Measurements from ENCODE around the gene PARD3. TPM values are rescaled to one million over a fixed set of nuclear protein-coding genes. Genes with fewer than 3 reads are reported as not detected.

The PARD3 gene
- total RNA-seq, 4 donors from 2014 or later: 27.3 to 65.3 (median 55.6) TPM

- TF ChIP-seq POLR2AphosphoS5 (IDR thresholded peaks at IDR 0.05) (no peak), POLR2A (IDR thresholded peaks at IDR 0.05) (no peak), EP300 (IDR thresholded peaks at IDR 0.05; ENCODE audit: low read depth) (no peak)
- TF ChIP-seq, protein P1, sequence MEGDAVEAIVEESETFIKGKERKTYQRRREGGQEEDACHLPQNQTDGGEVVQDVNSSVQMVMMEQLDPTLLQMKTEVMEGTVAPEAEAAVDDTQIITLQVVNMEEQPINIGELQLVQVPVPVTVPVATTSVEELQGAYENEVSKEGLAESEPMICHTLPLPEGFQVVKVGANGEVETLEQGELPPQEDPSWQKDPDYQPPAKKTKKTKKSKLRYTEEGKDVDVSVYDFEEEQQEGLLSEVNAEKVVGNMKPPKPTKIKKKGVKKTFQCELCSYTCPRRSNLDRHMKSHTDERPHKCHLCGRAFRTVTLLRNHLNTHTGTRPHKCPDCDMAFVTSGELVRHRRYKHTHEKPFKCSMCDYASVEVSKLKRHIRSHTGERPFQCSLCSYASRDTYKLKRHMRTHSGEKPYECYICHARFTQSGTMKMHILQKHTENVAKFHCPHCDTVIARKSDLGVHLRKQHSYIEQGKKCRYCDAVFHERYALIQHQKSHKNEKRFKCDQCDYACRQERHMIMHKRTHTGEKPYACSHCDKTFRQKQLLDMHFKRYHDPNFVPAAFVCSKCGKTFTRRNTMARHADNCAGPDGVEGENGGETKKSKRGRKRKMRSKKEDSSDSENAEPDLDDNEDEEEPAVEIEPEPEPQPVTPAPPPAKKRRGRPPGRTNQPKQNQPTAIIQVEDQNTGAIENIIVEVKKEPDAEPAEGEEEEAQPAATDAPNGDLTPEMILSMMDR (IDR thresholded peaks at IDR 0.05): no peak
- Histone ChIP-seq H3K27ac (no peak overlapping the region), H3K9me3 (no peaks in the 10 kb centered on the region), H3K36me3 (no peaks in the 10 kb centered on the region), H3K4me3 (no peak overlapping the region), H3K4me1 (peaks cover 0 to 4% (median 0%) of the 10 kb centered on the region in 4 donors), H3K27me3 (no peaks in the 10 kb centered on the region)
- 78 to 80% methylated on average over 3 of the region's 3 CpGs for WGBS, 2 donors (ENCODE audit: low coverage in 1 of 2)
- DNase-seq: no peak
- intact Hi-C loops (cut with DNase I; ENCODE audit: low total_unique reads) (no loop called here), in situ Hi-C loops (cut with MboI; ENCODE audit: low pct_ligation_motif_present in 1 of 4, low pct_unique_long_range_greater_than_20kb in 1 of 4, low sequenced_read_pairs in 3 of 4) (no loop called here)
Measured at GRCh38 chr10:34613491-34613890, 201.6 kb downstream of the PARD3 start.

- no peak for DNase-seq
- H3K4me1 ChIP-seq: peaks cover 0 to 4% (median 0%) of the 10 kb centered on the region in 4 donors
- H3K9me3 ChIP-seq: no peaks in the 10 kb centered on the region
- H3K27ac ChIP-seq: no peak overlapping the region
- WGBS, 2 donors (ENCODE audit: low coverage in 1 of 2): 75 to 83% methylated on average over 1 of the region's 1 CpG
- TF ChIP-seq EP300 (IDR thresholded peaks at IDR 0.05; ENCODE audit: low read depth) (no peak), POLR2AphosphoS5 (IDR thresholded peaks at IDR 0.05) (no peak), POLR2A (IDR thresholded peaks at IDR 0.05) (no peak)
- TF ChIP-seq, protein P1 (IDR thresholded peaks at IDR 0.05): no peak
- H3K36me3 ChIP-seq: no peaks in the 10 kb centered on the region
- H3K27me3 ChIP-seq: no peaks in the 10 kb centered on the region
- in situ Hi-C loops (cut with MboI; ENCODE audit: low pct_ligation_motif_present in 1 of 4, low pct_unique_long_range_greater_than_20kb in 1 of 4, low sequenced_read_pairs in 3 of 4): no loop called here
- intact Hi-C loops (cut with DNase I; ENCODE audit: low total_unique reads): no loop called here
- no peak overlapping the region for H3K4me3 ChIP-seq
Measured at GRCh38 chr10:34612938-34613337, 202.2 kb downstream of the PARD3 start.

DNA sequence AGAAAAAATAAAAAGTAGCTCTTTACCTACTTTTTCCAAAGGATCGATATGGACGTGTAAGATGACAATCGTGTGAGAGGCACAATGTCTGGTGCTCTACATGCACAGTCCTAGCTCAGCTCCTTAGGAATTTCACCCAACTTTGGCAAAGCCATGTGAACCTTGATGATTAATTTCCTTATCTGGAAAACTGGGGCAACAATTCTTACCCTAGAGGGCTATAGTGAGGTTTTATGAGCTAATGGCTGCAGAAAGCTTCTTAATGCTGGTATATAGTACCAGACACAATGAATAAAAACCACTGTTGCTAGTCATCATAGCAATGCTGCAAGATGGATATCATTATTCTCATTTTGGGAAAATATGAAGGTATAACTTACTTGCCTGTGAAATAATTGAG is 202.7 kb downstream of the PARD3 start:
- Histone ChIP-seq H3K36me3 (no peaks in the 10 kb centered on the region), H3K4me1 (peaks cover 0 to 4% (median 0%) of the 10 kb centered on the region in 4 donors), H3K27me3 (no peaks in the 10 kb centered on the region), H3K4me3 (no peak overlapping the region), H3K27ac (no peak overlapping the region), H3K9me3 (no peaks in the 10 kb centered on the region)
- TF ChIP-seq POLR2A (IDR thresholded peaks at IDR 0.05) (no peak), EP300 (IDR thresholded peaks at IDR 0.05; ENCODE audit: low read depth) (no peak), POLR2AphosphoS5 (IDR thresholded peaks at IDR 0.05) (no peak)
- TF ChIP-seq, protein P1 (IDR thresholded peaks at IDR 0.05): no peak
- in situ Hi-C loops (cut with MboI; ENCODE audit: low pct_ligation_motif_present in 1 of 4, low pct_unique_long_range_greater_than_20kb in 1 of 4, low sequenced_read_pairs in 3 of 4) (no loop called here), intact Hi-C loops (cut with DNase I; ENCODE audit: low total_unique reads) (no loop called here)
- no peak for DNase-seq
- 92 to 97% methylated on average over 3 of the region's 3 CpGs for WGBS, 2 donors (ENCODE audit: low coverage in 1 of 2)

DNA sequence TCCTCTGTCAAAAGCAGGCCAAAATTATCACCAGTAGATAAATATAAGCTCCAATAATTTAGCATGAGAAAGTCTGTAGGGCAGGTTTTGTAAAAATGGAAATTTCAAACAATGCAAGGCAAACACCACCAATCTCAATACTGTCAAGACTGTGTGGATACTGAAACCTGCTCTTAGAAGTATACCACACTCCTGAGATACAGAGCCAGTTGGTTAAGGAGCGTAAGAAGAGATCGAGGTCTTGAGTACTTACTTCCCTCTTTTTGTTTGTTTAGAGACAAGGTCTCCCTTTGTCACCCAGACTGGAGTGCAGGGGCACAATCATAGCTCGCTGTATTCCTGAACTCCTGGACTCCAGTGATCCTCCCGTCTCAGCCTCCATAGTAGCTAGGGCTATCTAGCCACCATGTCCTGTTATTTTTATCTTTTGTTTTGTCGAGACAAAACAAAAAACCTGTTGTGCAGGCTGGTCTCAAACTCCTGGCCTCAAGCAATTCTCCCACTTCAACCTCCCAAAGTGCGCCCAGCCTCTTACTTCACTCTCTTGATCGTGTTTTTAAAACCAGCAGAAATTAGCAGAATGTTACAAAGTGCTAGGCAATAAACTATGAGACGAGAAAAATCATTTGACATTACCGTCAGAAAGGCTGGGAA is 205.7 kb downstream of the PARD3 start:
- TF ChIP-seq, protein P1 (IDR thresholded peaks at IDR 0.05): no peak
- TF ChIP-seq POLR2A (IDR thresholded peaks at IDR 0.05): no peak
- in situ Hi-C loops (cut with MboI; ENCODE audit: low pct_ligation_motif_present in 1 of 4, low pct_unique_long_range_greater_than_20kb in 1 of 4, low sequenced_read_pairs in 3 of 4) (no loop called here), intact Hi-C loops (cut with DNase I; ENCODE audit: low total_unique reads) (no loop called here)
- Histone ChIP-seq H3K4me1 (peaks cover 0 to 4% (median 0%) of the 10 kb centered on the region in 4 donors), H3K36me3 (no peaks in the 10 kb centered on the region), H3K27me3 (no peaks in the 10 kb centered on the region), H3K27ac (no peak overlapping the region), H3K9me3 (no peaks in the 10 kb centered on the region), H3K4me3 (no peak overlapping the region)
- 91 to 98% methylated on average over 9 of the region's 9 CpGs for WGBS, 2 donors (ENCODE audit: low coverage in 1 of 2)
- no peak for DNase-seq
